Suprapubic skin (tissue), 4 donors: Measurements from ENCODE around the gene IL17B.

Experiments
- POLR2A ChIP-seq, 2 donors: fragments of 450-650 bp; IDR thresholded peaks; one replicate each; pipeline ENCODE4 v1.6.1; 2017; ENCODE audit warnings: antibody characterized with exemption in 2 of 2, mild to moderate bottlenecking in 2 of 2, moderate library complexity in 2 of 2
- POLR2AphosphoS5 ChIP-seq, 3 donors: sonication (generic); formaldehyde crosslinking; IDR thresholded peaks; one replicate each; pipeline ENCODE4 v1.6.1; 2017; ENCODE audit warnings: antibody characterized with exemption in 3 of 3
- TF ChIP-seq, protein P1 (sequence below), 2 donors: fragments of 200-600 bp in 1 of 2; fragments of 450-650 bp in 1 of 2; sonication (generic) in 1 of 2; IDR thresholded peaks; one replicate each; pipeline ENCODE4 v1.5.1; 2016 to 2019; ENCODE audit warnings: antibody characterized with exemption in 2 of 2, mild to moderate bottlenecking in 1 of 2, moderate library complexity in 1 of 2

DNA sequence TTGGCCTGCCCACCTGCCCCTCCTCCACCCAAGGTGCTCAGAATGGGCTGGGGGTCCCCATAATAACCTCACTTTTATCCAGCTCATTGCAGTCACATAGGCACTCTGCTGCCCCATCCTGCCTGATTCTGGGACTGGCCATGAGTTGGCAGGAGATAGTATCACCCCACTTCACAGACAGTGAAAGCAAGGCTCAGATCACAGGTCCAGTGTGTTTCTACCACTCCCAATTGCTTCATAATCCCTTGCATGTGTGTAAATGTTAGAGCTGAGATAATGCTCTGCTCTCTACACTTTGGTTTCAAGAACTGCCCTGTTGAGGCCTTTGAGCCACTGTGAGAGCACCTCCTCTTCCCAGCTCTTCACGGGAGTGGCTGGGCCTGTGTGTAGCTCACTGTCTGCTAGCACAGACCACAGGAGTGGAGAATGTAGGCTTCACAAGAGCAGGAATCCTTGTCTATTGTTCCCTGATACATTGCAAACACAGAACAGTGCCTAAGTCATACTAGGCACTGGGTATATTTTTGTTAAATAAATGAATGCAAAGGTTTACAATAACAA lies 12.8 kb downstream of the IL17B start:
- TF ChIP-seq POLR2A (IDR thresholded peaks at IDR 0.05) = no peak
- TF ChIP-seq, protein P1, sequence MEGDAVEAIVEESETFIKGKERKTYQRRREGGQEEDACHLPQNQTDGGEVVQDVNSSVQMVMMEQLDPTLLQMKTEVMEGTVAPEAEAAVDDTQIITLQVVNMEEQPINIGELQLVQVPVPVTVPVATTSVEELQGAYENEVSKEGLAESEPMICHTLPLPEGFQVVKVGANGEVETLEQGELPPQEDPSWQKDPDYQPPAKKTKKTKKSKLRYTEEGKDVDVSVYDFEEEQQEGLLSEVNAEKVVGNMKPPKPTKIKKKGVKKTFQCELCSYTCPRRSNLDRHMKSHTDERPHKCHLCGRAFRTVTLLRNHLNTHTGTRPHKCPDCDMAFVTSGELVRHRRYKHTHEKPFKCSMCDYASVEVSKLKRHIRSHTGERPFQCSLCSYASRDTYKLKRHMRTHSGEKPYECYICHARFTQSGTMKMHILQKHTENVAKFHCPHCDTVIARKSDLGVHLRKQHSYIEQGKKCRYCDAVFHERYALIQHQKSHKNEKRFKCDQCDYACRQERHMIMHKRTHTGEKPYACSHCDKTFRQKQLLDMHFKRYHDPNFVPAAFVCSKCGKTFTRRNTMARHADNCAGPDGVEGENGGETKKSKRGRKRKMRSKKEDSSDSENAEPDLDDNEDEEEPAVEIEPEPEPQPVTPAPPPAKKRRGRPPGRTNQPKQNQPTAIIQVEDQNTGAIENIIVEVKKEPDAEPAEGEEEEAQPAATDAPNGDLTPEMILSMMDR (IDR thresholded peaks at IDR 0.05) = no peak
- TF ChIP-seq POLR2AphosphoS5 (IDR thresholded peaks at IDR 0.05) = no peak
